ENCODE measurements around the gene KRT77. TPM values are rescaled to one million over a fixed set of nuclear protein-coding genes. Genes with fewer than 3 reads are reported as not detected.

KRT77 gene
- total RNA-seq, 2 experiments from 2014 or later = not detected

GRCh38 chr12:52690351-52691075 lies 12.8 kb downstream of the KRT77 start:
- Mint-ChIP-seq H3K27me3 (no peaks in the 10 kb centered on the region), H3K4me1 (peaks cover 11% of the 10 kb centered on the region), H3K4me3 (peak overlapping the region; percentile 71), H3K27ac (no peak overlapping the region), H3K36me3 (no peaks in the 10 kb centered on the region), H3K9me3 (no peaks in the 10 kb centered on the region)
- no peak for DNase-seq

- Mint-ChIP-seq H3K9me3 (no peaks in the 10 kb centered on the region), H3K27ac (no peak overlapping the region), H3K4me1 (peaks cover 11% of the 10 kb centered on the region), H3K4me3 (no peak overlapping the region), H3K36me3 (no peaks in the 10 kb centered on the region), H3K27me3 (no peaks in the 10 kb centered on the region)
- DNase-seq = no peak
These were observed 13.4 kb downstream of the KRT77 start for GRCh38 chr12:52689936-52690335.

DNA sequence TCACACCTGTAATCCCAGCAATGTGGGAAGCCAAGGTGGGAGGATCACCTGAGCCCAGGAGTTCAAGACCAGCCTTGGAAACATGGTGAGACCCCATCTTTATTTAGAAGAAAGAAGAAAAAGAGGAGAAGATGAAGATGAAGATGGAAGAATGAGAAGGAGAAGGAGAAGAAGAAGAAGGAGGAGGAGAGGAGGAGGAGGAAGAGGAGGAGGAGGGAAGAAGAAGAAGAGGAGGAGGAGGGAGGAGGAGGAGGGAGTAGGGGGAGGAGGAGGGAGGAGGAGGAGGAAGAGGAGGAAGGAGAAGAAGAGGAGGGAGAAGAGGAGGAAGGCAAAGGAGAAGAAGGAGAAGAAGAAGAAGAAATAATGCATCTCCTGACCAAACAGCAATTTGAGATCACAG lies 14.1 kb downstream of the KRT77 start:
- H3K27ac Mint-ChIP-seq = no peak overlapping the region
- H3K36me3 Mint-ChIP-seq = no peaks in the 10 kb centered on the region
- H3K4me1 Mint-ChIP-seq = peaks cover 11% of the 10 kb centered on the region
- no peaks in the 10 kb centered on the region for H3K9me3 Mint-ChIP-seq
- H3K4me3 Mint-ChIP-seq = no peak overlapping the region
- H3K27me3 Mint-ChIP-seq = no peaks in the 10 kb centered on the region
- DNase-seq = no peak

DNA sequence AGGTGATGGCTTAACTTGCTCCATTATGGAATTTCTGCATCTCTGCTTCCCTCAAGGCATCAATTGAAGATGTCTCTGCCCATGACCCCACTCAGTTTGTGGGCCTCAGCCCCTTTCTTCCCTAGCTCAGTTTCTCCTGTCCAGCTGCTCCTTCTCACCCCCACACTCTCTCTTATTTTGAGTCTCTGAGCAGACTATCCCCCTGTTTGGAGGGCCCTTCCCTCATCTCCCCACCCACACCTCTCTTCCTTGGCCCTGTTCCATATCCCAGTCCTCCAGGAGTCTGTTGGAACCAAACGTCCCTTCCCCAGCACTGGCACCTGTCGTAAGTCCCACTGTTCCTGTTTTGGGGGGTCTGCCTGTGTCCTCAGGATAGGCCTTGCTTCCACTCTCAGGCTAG lies 14.8 kb downstream of the KRT77 start:
- H3K9me3 Mint-ChIP-seq = no peaks in the 10 kb centered on the region

GRCh38 chr12:52687497-52688385 lies 15.6 kb downstream of the KRT77 start:
- Mint-ChIP-seq H3K36me3 (no peaks in the 10 kb centered on the region), H3K4me3 (no peak overlapping the region), H3K9me3 (no peaks in the 10 kb centered on the region), H3K27me3 (no peaks in the 10 kb centered on the region), H3K27ac (no peak overlapping the region), H3K4me1 (peaks cover 11% of the 10 kb centered on the region)
- DNase-seq = no peak

More for the DNA sequence above, 14.8 kb downstream of the KRT77 start:
- H3K27ac Mint-ChIP-seq = no peak overlapping the region
- no peaks in the 10 kb centered on the region for H3K36me3 Mint-ChIP-seq
- H3K4me3 Mint-ChIP-seq = no peak overlapping the region
- H3K4me1 Mint-ChIP-seq = peaks cover 11% of the 10 kb centered on the region
- no peaks in the 10 kb centered on the region for H3K27me3 Mint-ChIP-seq
- DNase-seq = no peak

DNA sequence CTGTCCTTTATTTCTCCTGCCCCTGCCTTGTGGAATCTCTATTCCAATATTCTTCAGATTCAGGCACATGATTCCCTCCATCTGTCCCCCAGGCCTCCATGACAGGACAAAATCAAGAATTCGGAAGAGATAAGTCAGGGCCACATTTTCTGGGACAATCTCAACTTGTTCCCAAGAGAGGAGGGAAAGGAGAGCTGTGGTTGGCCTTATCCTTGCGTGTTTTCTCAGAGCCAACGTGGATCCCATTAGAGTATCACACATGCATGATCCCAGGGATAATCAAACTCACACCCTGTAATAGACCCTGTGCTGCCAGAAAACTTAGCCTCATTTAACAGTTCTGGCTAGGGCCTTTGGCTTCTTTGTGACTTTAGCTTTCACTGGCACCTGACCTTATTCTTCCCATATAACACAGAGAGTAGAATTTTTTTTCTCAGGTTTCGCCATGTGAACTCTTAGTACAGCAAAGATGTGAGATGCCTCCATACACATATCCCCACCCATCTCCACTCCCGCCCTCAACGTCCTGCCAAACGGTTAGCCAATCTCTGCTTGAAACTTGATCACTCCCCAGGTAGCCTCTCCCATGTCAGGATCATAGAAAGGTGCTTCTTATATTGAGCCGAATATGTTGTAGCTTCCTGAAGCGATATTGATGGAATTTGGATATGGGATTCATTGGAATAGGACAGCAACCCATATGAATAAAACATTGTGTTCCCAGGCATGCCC lies 16.4 kb downstream of the KRT77 start:
- Mint-ChIP-seq H3K9me3 (no peaks in the 10 kb centered on the region), H3K4me3 (no peak overlapping the region), H3K27me3 (no peaks in the 10 kb centered on the region), H3K27ac (no peak overlapping the region), H3K4me1 (peaks cover 17% of the 10 kb centered on the region), H3K36me3 (no peaks in the 10 kb centered on the region)
- no peak for DNase-seq

DNA sequence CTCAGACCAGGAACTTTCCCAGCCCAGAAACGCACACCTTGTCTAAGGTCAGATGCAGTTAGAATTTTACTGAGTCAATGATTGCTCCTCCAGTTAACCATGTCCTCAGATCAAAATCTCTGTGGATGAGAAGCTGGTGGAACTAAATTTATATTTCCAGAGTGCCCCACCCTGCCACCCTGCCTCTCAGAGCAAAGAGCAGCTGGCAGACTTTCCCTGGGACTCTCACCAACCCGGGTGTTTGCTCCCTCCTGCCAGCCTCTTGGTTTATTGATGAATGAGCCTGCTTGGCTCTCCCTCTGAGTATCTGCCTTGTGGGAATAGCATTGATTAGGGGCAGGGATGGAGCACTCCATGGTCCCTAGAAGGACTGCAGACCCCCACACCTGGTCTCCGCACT lies 17.3 kb downstream of the KRT77 start:
- Mint-ChIP-seq H3K9me3 (no peaks in the 10 kb centered on the region), H3K27me3 (no peaks in the 10 kb centered on the region), H3K36me3 (no peaks in the 10 kb centered on the region), H3K4me3 (no peak overlapping the region), H3K27ac (no peak overlapping the region), H3K4me1 (peaks cover 19% of the 10 kb centered on the region)
- no peak for DNase-seq

DNA sequence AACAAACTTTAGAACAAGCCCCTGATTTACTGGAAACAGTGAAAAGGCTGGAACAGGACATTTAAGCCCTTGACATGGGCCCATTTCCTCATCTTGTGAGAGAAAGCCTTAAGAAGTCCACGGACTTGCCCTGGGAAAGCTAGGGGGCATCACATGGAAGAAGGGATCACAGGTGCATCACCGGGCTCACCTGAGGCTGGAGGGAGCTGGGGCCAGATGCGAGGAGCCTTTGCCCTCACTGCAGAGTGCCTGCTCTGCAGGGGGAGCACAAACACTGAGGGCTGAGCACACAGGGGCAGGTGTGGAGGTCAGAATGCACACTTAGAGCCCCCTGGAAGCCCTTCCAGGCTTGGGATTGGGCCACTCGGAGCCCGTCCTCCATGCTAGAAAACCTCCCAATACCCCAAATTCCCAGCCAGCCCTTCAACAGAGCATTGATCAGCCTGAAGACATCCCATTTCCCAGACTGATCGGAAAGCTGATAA lies 17.9 kb downstream of the KRT77 start:
- Mint-ChIP-seq H3K9me3 (no peaks in the 10 kb centered on the region), H3K27me3 (no peaks in the 10 kb centered on the region), H3K27ac (no peak overlapping the region), H3K4me1 (peaks cover 20% of the 10 kb centered on the region), H3K36me3 (no peaks in the 10 kb centered on the region), H3K4me3 (no peak overlapping the region)
- no peak for DNase-seq

DNA sequence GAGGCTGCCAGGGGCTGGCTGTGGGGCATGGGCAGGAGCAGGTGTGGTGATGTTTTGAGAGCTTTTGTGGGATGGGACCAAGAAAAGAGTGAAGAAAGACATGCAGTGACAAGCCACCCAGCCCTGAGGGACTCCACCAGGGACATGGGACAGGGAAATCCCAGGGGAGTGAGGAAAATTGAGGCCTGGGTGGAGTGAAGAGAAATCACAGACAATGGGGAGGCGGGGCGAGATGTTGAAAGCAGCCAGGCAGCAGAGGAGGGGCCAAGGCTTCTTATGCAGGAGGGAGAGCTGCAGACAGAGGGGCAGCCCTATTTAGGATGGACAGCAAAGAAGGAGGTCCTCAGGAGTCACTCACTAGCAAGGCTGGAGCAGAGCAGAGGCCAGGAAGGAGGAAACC lies 18.9 kb downstream of the KRT77 start:
- H3K9me3 Mint-ChIP-seq = no peaks in the 10 kb centered on the region
- H3K4me3 Mint-ChIP-seq = no peak overlapping the region
- peaks cover 3% of the 10 kb centered on the region for H3K27me3 Mint-ChIP-seq
- H3K36me3 Mint-ChIP-seq = no peaks in the 10 kb centered on the region
- DNase-seq = no peak
- peaks cover 25% of the 10 kb centered on the region for H3K4me1 Mint-ChIP-seq
- H3K27ac Mint-ChIP-seq = no peak overlapping the region

GRCh38 chr12:52683575-52684300 lies 19.6 kb downstream of the KRT77 start:
- Mint-ChIP-seq H3K4me3 (no peak overlapping the region), H3K27me3 (peaks cover 3% of the 10 kb centered on the region), H3K27ac (no peak overlapping the region), H3K4me1 (peaks cover 27% of the 10 kb centered on the region), H3K36me3 (no peaks in the 10 kb centered on the region), H3K9me3 (no peaks in the 10 kb centered on the region)
- no peak for DNase-seq

DNA sequence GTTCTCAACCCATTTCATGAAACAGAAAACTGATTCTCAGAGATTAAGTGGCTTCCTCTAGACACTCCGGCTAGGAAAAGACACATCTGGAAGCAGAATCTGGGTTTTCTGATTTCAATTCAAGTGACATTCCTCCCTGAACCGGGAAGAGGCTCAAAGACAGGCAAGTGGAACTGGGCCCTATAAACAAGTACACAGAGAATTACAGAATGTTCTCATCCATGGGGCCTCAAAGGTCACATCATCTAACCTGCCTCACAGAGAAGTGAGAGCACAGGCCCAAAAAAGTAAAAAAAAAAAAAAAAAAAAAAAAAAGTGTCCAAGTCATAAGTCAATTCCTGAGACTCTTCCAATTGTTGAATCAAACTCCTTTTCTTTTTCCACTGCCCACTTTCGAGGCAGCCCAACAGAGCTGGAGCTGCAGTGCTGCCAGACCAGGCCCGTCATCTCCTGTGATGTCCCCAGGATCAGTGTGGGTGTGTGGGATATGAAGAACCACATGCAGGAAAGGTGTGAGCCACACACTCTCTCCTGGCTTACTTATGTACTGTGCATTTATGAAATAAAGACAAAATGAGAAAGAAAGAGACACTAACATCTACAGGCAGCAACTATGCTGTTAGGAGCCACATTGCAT lies 20.3 kb downstream of the KRT77 start:
- Mint-ChIP-seq H3K4me1 (peaks cover 27% of the 10 kb centered on the region), H3K9me3 (no peaks in the 10 kb centered on the region), H3K27ac (no peak overlapping the region), H3K36me3 (no peaks in the 10 kb centered on the region), H3K4me3 (no peak overlapping the region), H3K27me3 (peaks cover 3% of the 10 kb centered on the region)
- no peak for DNase-seq

DNA sequence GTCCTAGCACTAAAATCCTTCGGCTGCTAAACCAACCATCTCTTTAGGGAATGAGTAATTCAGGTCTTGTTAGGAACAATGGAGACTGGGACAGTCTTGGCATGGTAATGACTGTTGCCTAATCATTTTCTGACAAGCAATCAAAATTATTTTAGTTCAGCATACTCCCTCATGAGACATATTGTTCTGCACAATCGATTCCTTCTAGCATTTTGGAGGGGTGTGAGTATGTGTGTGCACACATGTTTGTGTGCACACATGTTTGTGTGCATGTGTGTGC lies 21.0 kb downstream of the KRT77 start:
- Mint-ChIP-seq H3K4me3 (no peak overlapping the region), H3K27me3 (peaks cover 3% of the 10 kb centered on the region), H3K9me3 (no peaks in the 10 kb centered on the region), H3K36me3 (no peaks in the 10 kb centered on the region), H3K4me1 (peaks cover 27% of the 10 kb centered on the region), H3K27ac (no peak overlapping the region)
- no peak for DNase-seq

DNA sequence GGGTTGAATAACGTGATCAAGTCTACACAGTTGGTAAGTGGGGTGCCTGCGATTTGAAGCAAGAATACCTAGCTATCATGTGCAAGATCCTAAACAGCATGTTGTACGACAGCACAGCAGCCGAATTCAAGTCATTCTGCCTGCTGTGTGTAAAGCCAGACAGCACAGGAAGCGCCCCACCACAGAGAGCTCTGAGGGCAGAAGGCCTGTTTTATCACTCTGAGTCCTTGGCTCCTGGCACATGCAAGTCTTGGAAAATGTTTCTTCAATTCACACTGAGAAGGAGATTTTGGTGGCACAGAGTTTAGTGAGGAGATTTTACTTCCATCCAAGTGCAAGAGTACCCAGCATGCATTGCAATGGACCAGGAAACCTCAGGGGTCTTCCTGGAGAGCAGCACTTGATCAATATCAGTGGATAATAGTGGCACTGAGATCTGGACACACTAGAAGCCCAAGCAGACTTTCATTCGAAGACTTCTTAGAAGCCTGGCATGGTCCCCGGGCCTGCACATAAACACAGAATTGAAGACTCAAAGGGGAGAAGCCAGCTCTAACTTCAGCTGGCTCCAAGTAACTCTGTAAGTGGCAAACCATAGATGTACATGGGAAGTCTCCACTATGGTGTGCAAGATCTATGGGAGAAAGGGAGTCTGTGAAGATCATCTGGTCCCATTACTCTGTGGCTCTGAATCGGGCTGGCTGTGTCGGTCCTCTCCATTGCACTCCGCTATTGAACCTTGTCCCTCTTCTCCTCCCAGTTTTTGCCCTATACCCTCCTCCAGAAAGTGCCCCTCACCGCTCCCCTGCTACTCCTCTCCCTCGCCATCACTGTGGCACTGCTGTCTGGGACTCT lies 21.6 kb downstream of the KRT77 start:
- H3K27me3 Mint-ChIP-seq = peaks cover 3% of the 10 kb centered on the region
- peak; percentile 23 for DNase-seq
- H3K36me3 Mint-ChIP-seq = no peaks in the 10 kb centered on the region
- no peaks in the 10 kb centered on the region for H3K9me3 Mint-ChIP-seq
- H3K27ac Mint-ChIP-seq = no peak overlapping the region
- H3K4me1 Mint-ChIP-seq = peaks cover 27% of the 10 kb centered on the region
- no peak overlapping the region for H3K4me3 Mint-ChIP-seq

DNA sequence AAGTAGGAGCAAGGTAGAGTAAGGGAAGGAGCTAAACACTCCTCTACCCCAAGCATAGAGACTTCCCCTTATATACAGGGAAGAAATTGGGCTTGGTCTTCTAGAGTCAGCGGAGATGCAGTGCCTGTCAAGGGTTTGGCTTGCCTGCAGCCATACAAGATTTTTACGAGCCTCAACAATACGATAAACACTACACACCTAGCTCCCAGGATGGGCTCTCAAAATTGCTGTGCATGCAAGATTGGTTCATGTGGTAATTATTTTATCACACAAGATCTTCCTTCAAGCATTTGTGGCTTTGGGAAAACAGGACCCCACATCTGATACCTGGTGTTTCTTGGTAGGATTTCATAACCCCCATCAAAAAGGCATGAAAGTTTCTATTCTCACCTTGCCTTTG lies 23.0 kb downstream of the KRT77 start, which contains the start of gene KRT1:
Gene KRT1, minus strand, starts transcription at position 45 of the 400 bp plus-strand sequence. CDS start 59 bp downstream, outside the sequence.
- peaks cover 27% of the 10 kb centered on the region for H3K4me1 Mint-ChIP-seq
- H3K27ac Mint-ChIP-seq = peak within 1 kb of the TSS; percentile 4
- H3K36me3 Mint-ChIP-seq = no peaks in the 10 kb centered on the region
- H3K9me3 Mint-ChIP-seq = no peaks in the 10 kb centered on the region
- peaks cover 3% of the 10 kb centered on the region for H3K27me3 Mint-ChIP-seq
- no peak for DNase-seq
- no peak within 1 kb of the TSS for H3K4me3 Mint-ChIP-seq
